Skeletal muscle tissue (tissue), 4 donors: ENCODE results near the gene KCTD2. TPM values are rescaled to one million over a fixed set of nuclear protein-coding genes. Genes with fewer than 3 reads are reported as not detected.

Experiments
- H3K27ac ChIP-seq: one replicate; pipeline ENCODE4 v1.7.0; 2013; ENCODE audit warnings: mild to moderate bottlenecking, low read depth, low read length, inconsistent platforms
- H3K27me3 ChIP-seq, 3 donors: one replicate each; pipeline ENCODE4 v1.7.0; 2013; ENCODE audit warnings: low read length in 3 of 3; ENCODE audit not compliant: control insufficient read depth in 3 of 3, insufficient read depth in 3 of 3
- H3K36me3 ChIP-seq, 3 donors: one replicate each; pipeline ENCODE4 v1.7.0; 2013; ENCODE audit warnings: low read length in 3 of 3; ENCODE audit not compliant: control insufficient read depth in 3 of 3, insufficient read depth in 3 of 3
- H3K4me1 ChIP-seq, 3 donors: one replicate each; pipeline ENCODE4 v1.7.0; 2013; ENCODE audit warnings: low read length in 3 of 3, mild to moderate bottlenecking in 3 of 3; ENCODE audit not compliant: control insufficient read depth in 3 of 3, insufficient read depth in 3 of 3
- H3K4me3 ChIP-seq, 3 donors: one replicate each; pipeline ENCODE4 v1.7.0; 2013; ENCODE audit warnings: low read length in 3 of 3
- H3K9ac ChIP-seq, 3 donors: one replicate each; pipeline ENCODE4 v1.7.0; 2013; ENCODE audit warnings: low read length in 3 of 3, mild to moderate bottlenecking in 3 of 3, moderate library complexity in 2 of 3, low read depth in 1 of 3
- H3K9me3 ChIP-seq, 3 donors: one replicate each; pipeline ENCODE4 v1.7.0; 2013; ENCODE audit warnings: low read length in 3 of 3; ENCODE audit not compliant: control insufficient read depth in 3 of 3
- total RNA-seq: library from RNA; depleted of rRNA; stranded (reverse); fragments of >200 nt; gene quantifications from one replicate; pipeline ENCODE4 v1.2.3, GENCODE V29; 2014
- donor health status: Osteomylitis.

KCTD2 gene
- total RNA-seq, 1 donor from 2014 or later: 9.4 TPM

DNA sequence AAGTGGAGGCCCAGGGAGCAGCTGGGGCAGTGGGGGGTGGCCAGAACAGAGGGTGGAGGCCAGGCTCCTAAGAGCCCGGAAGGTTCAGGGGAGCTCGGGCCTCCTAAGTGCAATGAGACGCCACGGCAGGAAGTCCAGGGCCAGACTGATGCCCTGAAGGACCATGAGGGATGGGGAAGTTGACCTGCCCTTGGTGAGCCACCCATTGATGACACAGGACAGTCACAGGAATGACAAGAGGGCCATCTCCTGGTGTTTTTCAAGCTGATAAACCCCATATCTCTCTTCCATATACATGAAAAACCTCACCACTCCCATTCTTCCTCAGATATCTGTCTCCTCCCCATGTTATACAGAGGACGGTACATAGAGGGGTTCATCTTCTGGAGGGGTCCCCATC lies 40.4 kb upstream of the KCTD2 start:
- no peak overlapping the region for H3K4me3 ChIP-seq
- peaks cover 4 to 9% (median 8%) of the 10 kb centered on the region in 3 donors for H3K4me1 ChIP-seq
- no peak overlapping the region for H3K27ac ChIP-seq
- no peaks in the 10 kb centered on the region for H3K27me3 ChIP-seq
- H3K9me3 ChIP-seq: no peaks in the 10 kb centered on the region
- H3K36me3 ChIP-seq: peaks cover 0 to 10% (median 8%) of the 10 kb centered on the region in 3 donors
- no peak overlapping the region for H3K9ac ChIP-seq

DNA sequence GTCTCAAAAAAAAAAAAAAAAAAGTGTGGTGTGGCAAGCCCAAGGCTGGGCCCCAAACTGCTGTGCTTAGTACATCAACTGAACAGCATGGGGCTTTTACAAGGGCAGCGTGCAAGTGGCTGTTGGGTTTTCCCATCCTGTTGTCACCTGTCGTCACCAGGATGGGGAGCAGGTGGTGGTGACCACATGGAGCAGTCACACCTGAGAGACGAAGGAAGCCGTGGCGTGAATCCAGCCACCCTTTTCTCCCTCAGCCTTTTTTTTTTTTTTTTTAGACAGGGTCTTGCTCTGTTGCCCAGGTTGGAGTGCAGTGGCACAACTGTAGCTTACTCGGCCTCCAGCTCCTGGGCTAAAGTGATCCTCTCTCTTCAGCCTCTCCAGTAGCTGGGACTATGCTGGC lies 38.7 kb upstream of the KCTD2 start:
- Histone ChIP-seq H3K36me3 (peaks cover 0 to 4% (median 3%) of the 10 kb centered on the region in 3 donors), H3K9ac (no peak overlapping the region), H3K27me3 (no peaks in the 10 kb centered on the region), H3K27ac (no peak overlapping the region), H3K4me3 (no peak overlapping the region), H3K9me3 (no peaks in the 10 kb centered on the region), H3K4me1 (peaks cover 16 to 21% (median 19%) of the 10 kb centered on the region in 3 donors)

DNA sequence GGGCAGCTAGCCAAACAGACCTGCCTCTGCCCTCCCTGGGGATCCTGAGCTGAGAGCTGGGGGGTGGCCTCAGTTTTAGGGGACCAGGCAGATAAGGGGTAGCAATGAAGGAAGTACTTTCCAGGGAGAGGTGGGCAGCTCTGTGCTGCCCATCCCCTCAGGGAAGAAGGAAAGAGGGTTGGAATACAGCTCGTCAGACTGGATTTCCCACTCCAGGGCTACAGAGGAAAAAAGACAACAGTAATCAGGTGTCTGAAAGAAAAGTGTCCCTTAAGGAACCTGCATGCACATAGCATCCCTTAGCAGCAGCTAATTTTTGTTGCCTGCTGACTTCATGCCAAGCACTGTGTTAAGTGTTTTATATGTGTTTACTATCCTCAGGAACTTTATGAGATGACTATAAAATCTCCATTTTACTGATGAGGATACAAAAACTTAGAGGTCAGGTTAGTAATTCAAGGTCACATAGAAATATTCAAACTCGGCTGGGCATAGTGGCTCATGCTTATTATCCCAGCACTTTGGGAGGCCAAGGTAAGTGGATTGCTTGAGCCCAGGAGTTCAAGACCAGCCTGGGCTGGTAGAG lies 37.8 kb upstream of the KCTD2 start:
- no peak overlapping the region for H3K27ac ChIP-seq
- H3K9ac ChIP-seq: no peak overlapping the region
- no peaks in the 10 kb centered on the region for H3K27me3 ChIP-seq

DNA sequence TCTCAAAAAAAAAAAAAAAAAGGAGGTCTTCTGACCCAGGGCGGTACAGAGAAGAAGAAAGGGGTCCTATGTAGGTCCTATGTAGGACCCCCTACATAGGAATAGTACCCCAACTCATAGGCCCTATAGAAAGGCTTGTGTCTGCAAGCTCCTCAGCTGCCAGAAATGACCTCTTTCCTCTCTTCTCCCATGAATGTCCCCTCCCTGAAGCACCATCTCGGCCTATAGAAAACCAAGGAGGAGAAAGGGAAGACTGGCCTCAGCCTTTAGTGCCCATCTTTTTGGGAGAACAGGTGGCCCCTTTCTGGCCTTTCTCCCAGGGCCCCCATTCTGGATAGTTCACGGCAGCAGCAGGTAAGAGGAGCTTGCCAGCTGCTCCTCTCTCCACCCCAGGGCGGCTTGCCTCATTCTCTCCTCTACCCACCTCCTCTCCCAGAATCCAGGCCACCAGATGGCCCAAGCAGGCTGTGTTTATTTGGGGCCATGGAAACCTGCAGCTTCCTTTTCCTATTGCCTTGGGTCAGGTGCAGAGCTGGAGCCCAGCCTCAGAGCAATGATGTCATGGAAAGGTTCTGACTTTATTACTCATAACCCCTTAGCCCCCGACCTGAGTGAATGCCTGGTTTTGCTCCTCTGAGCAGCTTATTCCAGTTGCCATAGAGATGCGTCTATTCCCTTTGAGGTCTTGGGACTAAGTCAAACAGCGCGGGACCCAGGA lies 36.2 kb upstream of the KCTD2 start:
- Histone ChIP-seq H3K9me3 (no peaks in the 10 kb centered on the region), H3K27me3 (no peaks in the 10 kb centered on the region), H3K4me1 (peaks cover 20 to 25% (median 24%) of the 10 kb centered on the region in 3 donors), H3K4me3 (no peak overlapping the region), H3K9ac (peak overlapping the region in 1 of 3 donors; percentile 25), H3K36me3 (peaks cover 0 to 3% (median 2%) of the 10 kb centered on the region in 3 donors), H3K27ac (peak overlapping the region; percentile 89)

More for the DNA sequence above, 37.8 kb upstream of the KCTD2 start:
- Histone ChIP-seq H3K4me1 (peaks cover 20 to 25% (median 24%) of the 10 kb centered on the region in 3 donors), H3K36me3 (peaks cover 0 to 4% (median 3%) of the 10 kb centered on the region in 3 donors), H3K4me3 (no peak overlapping the region), H3K9me3 (no peaks in the 10 kb centered on the region)

DNA sequence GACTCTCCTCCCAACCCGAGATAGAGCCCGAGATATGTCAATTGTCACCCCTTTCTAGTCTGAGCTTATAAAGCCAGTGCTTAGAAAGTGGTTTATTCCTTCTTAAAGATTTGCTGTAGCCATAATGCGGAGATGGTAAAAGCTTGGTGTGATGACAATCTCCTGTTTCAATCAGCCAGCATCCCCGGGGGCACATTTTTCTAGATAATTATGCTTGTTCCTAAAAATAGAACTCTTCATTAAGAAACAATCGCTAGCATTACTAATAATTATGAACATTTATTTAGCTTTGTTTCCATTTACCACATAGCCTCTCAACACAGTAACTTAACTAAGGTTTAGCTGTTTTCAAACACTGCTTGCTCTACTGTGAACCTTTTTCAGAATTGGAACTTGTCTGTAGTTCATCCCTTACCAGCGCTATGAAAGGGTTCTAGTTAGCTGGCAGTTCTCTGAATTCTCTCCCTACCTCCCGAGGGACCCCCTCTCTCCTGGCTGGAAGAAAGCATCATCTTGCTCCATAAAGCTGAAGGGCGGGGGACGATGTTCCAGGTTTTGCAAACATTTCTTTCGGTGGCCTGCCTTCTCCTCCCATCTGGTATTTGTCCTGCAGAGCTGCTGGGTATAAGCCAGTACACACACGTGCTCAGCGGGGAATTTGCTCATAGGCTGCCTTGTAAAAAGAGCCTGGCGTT lies 35.5 kb upstream of the KCTD2 start:
- Histone ChIP-seq H3K9ac (peak overlapping the region; percentile 82 to 93 (median 87)), H3K9me3 (no peaks in the 10 kb centered on the region), H3K4me3 (peak overlapping the region; percentile 94 to 98 (median 96)), H3K4me1 (peaks cover 20 to 25% (median 24%) of the 10 kb centered on the region in 3 donors), H3K27ac (peak overlapping the region; percentile 89), H3K36me3 (peaks cover 2 to 6% (median 4%) of the 10 kb centered on the region in 3 donors), H3K27me3 (no peaks in the 10 kb centered on the region)

DNA sequence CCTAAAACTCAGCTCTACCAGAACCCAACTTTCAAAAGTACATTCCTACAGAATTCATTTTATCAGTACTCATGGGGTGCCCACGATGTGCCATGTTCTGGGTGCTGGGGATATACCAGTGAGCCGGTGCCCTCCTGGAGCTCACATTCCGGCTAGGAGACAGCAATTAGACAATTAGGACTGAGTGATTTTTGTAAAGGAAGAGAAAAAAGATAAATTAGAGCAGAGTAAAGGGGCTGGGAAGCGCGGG lies 35.0 kb upstream of the KCTD2 start:
- Histone ChIP-seq H3K4me1 (peaks cover 20 to 25% (median 24%) of the 10 kb centered on the region in 3 donors), H3K27me3 (no peaks in the 10 kb centered on the region), H3K36me3 (peaks cover 5 to 9% (median 7%) of the 10 kb centered on the region in 3 donors), H3K9ac (peak overlapping the region; percentile 82 to 93 (median 87)), H3K27ac (peak overlapping the region; percentile 89), H3K4me3 (peak overlapping the region; percentile 94 to 98 (median 96)), H3K9me3 (no peaks in the 10 kb centered on the region)

DNA sequence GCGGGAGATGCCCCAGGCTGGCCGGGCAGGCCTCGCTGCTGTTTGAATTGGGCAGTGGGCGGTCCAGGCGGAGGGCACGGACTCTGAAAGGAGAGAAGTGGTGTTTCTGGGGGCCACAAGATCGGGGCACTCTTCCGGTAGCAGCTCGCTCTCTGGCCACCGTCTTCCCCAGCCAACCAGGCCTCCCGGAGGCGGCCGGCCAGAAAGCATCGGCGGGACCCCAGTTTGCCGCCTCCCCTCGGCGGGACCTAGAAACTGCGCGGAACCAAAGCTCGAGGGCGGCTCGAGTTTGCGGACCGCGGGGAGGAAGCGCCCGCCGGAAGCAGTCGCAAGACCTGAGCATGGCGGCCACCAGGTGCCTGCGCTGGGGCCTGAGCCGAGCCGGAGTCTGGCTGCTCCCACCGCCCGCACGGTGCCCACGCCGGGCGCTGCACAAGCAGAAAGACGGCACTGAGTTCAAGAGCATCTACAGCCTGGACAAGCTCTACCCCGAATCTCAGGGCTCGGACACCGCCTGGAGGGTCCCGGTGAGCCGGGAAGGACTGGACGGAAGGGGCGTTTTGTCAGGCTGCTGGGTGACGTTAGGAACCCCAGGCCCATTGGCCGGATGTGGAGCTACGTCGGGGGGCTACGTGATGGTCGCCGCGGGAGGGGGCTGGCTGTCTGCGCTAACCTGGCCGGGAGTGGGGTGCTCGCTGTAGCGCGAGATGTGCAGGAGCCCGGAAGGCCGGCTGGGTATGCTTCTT lies 34.5 kb upstream of the KCTD2 start, which contains the start of gene MRPL58:
Gene MRPL58 (plus strand): TSS at position 325 of the 746 bp plus-strand sequence. CDS start 17 bp downstream, at position 342.
- Histone ChIP-seq H3K27me3 (no peaks in the 10 kb centered on the region), H3K4me1 (peaks cover 20 to 25% (median 24%) of the 10 kb centered on the region in 3 donors), H3K9me3 (no peaks in the 10 kb centered on the region), H3K36me3 (peaks cover 5 to 9% (median 7%) of the 10 kb centered on the region in 3 donors), H3K9ac (peak within 1 kb of the TSS; percentile 82 to 94 (median 93)), H3K4me3 (peak within 1 kb of the TSS; percentile 94 to 98 (median 96)), H3K27ac (peak within 1 kb of the TSS; percentile 89)

DNA sequence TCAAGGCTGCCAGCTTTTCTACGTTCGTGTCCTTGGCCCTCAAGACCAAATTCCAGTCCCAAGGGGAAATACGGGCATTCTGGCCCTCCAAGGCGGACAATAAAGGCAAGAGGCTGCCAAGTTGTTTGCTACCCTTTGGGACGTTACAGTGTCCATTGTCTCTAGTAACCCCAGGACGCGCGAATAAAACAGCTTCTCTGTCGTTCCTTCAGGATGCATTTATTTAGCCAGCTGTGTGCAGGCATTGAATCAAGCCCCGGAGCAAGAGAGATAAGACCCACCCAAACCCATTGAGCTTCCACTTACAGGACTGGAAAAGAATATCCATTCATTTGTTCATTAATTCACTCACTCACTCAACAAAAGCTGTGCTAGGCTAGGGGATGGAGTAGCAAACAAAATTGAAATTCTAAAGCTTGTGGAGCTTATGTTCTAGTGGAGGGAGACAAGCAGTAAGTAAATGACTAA lies 33.9 kb upstream of the KCTD2 start:
- peaks cover 5 to 9% (median 7%) of the 10 kb centered on the region in 3 donors for H3K36me3 ChIP-seq
- peak overlapping the region; percentile 82 to 94 (median 93) for H3K9ac ChIP-seq
- H3K4me3 ChIP-seq: peak overlapping the region; percentile 94 to 98 (median 96)
- H3K27ac ChIP-seq: peak overlapping the region; percentile 89
- no peaks in the 10 kb centered on the region for H3K27me3 ChIP-seq
- H3K4me1 ChIP-seq: peaks cover 20 to 25% (median 24%) of the 10 kb centered on the region in 3 donors
- H3K9me3 ChIP-seq: no peaks in the 10 kb centered on the region

DNA sequence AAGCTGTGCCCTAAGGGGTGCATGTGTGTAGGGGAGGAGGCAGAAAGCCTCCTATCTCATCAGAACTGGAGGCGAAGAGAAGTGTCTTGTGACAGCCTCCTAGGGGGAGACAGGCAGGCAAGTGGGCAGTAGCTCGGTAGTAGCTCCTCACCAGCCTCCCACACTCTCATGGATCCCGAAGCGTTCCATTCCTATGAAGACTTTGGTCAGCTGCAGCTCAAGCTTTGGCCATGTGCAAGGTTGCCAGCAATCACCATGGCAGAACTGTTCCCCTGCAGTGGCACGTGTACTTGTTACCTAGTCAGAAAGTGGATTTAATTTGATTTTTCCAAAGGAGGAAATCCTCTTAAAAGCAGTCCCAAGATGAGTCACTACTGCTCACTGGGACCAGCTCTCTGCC lies 27.9 kb upstream of the KCTD2 start:
- Histone ChIP-seq H3K36me3 (peaks cover 36 to 44% (median 42%) of the 10 kb centered on the region in 3 donors), H3K9me3 (no peaks in the 10 kb centered on the region), H3K4me3 (no peak overlapping the region), H3K27me3 (no peaks in the 10 kb centered on the region), H3K4me1 (no peaks in the 10 kb centered on the region), H3K9ac (no peak overlapping the region), H3K27ac (no peak overlapping the region)
